ENCODE data around the gene PRAMEF12. TPM values are rescaled to one million over a fixed set of nuclear protein-coding genes. Genes with fewer than 3 reads are reported as not detected.
"Not testable (repeated sequence)": the region's sequence is repeated elsewhere in the genome, so short reads cannot be mapped to it uniquely, and the experiment has no call there.

PRAMEF12 gene
- total and polyA plus RNA-seq, 4 donors = not detected

DNA sequence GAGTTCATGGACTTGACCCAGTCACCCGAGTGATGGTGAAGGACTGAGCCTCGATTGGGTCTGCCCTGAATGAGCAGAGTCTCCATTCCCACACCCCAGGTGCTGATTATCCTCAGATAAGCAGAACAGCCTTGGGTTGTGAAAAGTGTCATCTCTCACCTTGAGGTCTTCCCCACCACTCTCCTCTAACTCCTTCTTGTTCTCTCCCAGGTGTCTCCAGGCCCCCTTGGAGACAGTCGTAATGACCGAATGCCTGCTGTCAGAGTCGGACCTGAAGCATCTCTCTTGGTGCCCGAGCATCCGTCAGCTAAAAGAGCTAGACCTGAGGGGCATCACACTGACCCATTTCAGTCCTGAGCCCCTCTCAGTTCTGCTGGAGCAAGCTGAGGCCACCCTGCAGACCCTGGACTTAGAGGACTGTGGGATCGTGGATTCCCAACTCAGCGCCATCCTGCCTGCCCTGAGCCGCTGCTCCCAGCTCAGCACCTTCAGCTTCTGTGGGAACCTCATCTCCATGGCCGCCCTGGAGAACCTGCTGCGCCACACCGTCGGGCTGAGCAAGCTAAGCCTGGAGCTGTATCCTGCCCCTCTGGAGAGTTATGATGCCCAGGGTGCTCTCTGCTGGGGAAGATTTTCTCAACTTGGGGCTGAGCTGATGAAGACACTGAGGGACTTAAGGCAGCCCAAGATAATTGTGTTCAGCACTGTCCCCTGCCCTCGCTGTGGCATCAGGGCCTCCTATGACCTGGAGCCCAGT lies 3.4 kb downstream of the PRAMEF12 start:
- Histone ChIP-seq H3K27ac (ENCODE audit: low read depth in 1 of 2, low read length in 1 of 2) (no peak overlapping the region), H3K27me3 (ENCODE audit: control insufficient read depth in 3 of 3, insufficient read depth in 3 of 3, low read length in 2 of 3) (no peaks in the 10 kb centered on the region), H3K4me3 (no peak overlapping the region), H3K4me1 (ENCODE audit: control insufficient read depth in 5 of 5, insufficient read depth in 5 of 5, low read length in 5 of 5) (no peaks in the 10 kb centered on the region), H3K9ac (ENCODE audit: insufficient read depth in 1 of 2, low read length in 2 of 2) (no peak overlapping the region), H3K36me3 (ENCODE audit: control insufficient read depth in 4 of 4, insufficient read depth in 4 of 4, low read length in 4 of 4) (no peaks in the 10 kb centered on the region), H3K9me3 (ENCODE audit: control insufficient read depth in 4 of 4, insufficient read depth in 3 of 4, low read length in 3 of 4) (peaks cover 0 to 2% (median 0%) of the 10 kb centered on the region in 4 donors)
- TF ChIP-seq, protein P1, sequence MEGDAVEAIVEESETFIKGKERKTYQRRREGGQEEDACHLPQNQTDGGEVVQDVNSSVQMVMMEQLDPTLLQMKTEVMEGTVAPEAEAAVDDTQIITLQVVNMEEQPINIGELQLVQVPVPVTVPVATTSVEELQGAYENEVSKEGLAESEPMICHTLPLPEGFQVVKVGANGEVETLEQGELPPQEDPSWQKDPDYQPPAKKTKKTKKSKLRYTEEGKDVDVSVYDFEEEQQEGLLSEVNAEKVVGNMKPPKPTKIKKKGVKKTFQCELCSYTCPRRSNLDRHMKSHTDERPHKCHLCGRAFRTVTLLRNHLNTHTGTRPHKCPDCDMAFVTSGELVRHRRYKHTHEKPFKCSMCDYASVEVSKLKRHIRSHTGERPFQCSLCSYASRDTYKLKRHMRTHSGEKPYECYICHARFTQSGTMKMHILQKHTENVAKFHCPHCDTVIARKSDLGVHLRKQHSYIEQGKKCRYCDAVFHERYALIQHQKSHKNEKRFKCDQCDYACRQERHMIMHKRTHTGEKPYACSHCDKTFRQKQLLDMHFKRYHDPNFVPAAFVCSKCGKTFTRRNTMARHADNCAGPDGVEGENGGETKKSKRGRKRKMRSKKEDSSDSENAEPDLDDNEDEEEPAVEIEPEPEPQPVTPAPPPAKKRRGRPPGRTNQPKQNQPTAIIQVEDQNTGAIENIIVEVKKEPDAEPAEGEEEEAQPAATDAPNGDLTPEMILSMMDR (IDR thresholded peaks at IDR 0.05; ENCODE audit: control extremely low read depth, extremely low read depth) = no peak
- 90 to 94% methylated on average over 15 of the region's 15 CpGs for whole genome bisulfite sequencing, 2 donors
- ATAC-seq (ENCODE audit: insufficient read depth, low FRiP score) (no peak), DNase-seq (no peak)

GRCh38 chr1:12778061-12778460 lies 4.5 kb downstream of the PRAMEF12 start:
- H3K4me1 ChIP-seq (ENCODE audit: control insufficient read depth in 5 of 5, insufficient read depth in 5 of 5, low read length in 5 of 5) = no peaks in the 10 kb centered on the region
- WGBS, 2 donors = 82 to 93% methylated on average over 4 of the region's 4 CpGs

GRCh38 chr1:12778907-12779306 lies 5.4 kb downstream of the PRAMEF12 start:
- H3K4me1 ChIP-seq (ENCODE audit: control insufficient read depth in 5 of 5, insufficient read depth in 5 of 5, low read length in 5 of 5) = no peaks in the 10 kb centered on the region
- no peak overlapping the region for H3K4me3 ChIP-seq
- 82 to 90% methylated on average over 6 of the region's 6 CpGs for WGBS, 2 donors
- no peak overlapping the region for H3K9ac ChIP-seq (ENCODE audit: insufficient read depth in 1 of 2, low read length in 2 of 2)
- peaks cover 0 to 2% (median 0%) of the 10 kb centered on the region in 4 donors for H3K9me3 ChIP-seq (ENCODE audit: control insufficient read depth in 4 of 4, insufficient read depth in 3 of 4, low read length in 3 of 4)
- no peaks in the 10 kb centered on the region for H3K36me3 ChIP-seq (ENCODE audit: control insufficient read depth in 4 of 4, insufficient read depth in 4 of 4, low read length in 4 of 4)
- H3K27ac ChIP-seq (ENCODE audit: low read depth in 1 of 2, low read length in 1 of 2) = no peak overlapping the region
- no peaks in the 10 kb centered on the region for H3K27me3 ChIP-seq (ENCODE audit: control insufficient read depth in 3 of 3, insufficient read depth in 3 of 3, low read length in 2 of 3)
- DNase-seq = no peak
- TF ChIP-seq, protein P1 (IDR thresholded peaks at IDR 0.05; ENCODE audit: control extremely low read depth, extremely low read depth) = no peak
- no peak for ATAC-seq (ENCODE audit: insufficient read depth, low FRiP score)

More at GRCh38 chr1:12778061-12778460, 4.5 kb downstream of the PRAMEF12 start:
- Histone ChIP-seq H3K36me3 (ENCODE audit: control insufficient read depth in 4 of 4, insufficient read depth in 4 of 4, low read length in 4 of 4) (no peaks in the 10 kb centered on the region), H3K9me3 (ENCODE audit: control insufficient read depth in 4 of 4, insufficient read depth in 3 of 4, low read length in 3 of 4) (peaks cover 0 to 2% (median 0%) of the 10 kb centered on the region in 4 donors), H3K27ac (ENCODE audit: low read depth in 1 of 2, low read length in 1 of 2) (no peak overlapping the region), H3K27me3 (ENCODE audit: control insufficient read depth in 3 of 3, insufficient read depth in 3 of 3, low read length in 2 of 3) (no peaks in the 10 kb centered on the region), H3K4me3 (no peak overlapping the region), H3K9ac (ENCODE audit: insufficient read depth in 1 of 2, low read length in 2 of 2) (no peak overlapping the region)
- DNase-seq (no peak), ATAC-seq (ENCODE audit: insufficient read depth, low FRiP score) (no peak)
- TF ChIP-seq, protein P1 (IDR thresholded peaks at IDR 0.05; ENCODE audit: control extremely low read depth, extremely low read depth) = no peak

- WGBS, 2 donors = 78 to 90% methylated on average over 4 to 5 of the region's 5 CpGs
- not testable (repeated sequence) for H3K27ac ChIP-seq (ENCODE audit: low read depth in 1 of 2, low read length in 1 of 2); ATAC-seq (ENCODE audit: insufficient read depth, low FRiP score)
These were observed 8.0 kb downstream of the PRAMEF12 start for GRCh38 chr1:12781488-12781887.

GRCh38 chr1:12783783-12784182 lies 10.2 kb downstream of the PRAMEF12 start:
- H3K27ac ChIP-seq (ENCODE audit: low read depth in 1 of 2, low read length in 1 of 2); H3K4me1 ChIP-seq (ENCODE audit: control insufficient read depth in 5 of 5, insufficient read depth in 5 of 5, low read length in 5 of 5); ATAC-seq (ENCODE audit: insufficient read depth, low FRiP score); H3K4me3 ChIP-seq; H3K36me3 ChIP-seq (ENCODE audit: control insufficient read depth in 4 of 4, insufficient read depth in 4 of 4, low read length in 4 of 4); H3K9ac ChIP-seq (ENCODE audit: insufficient read depth in 1 of 2, low read length in 2 of 2); DNase-seq; H3K27me3 ChIP-seq (ENCODE audit: control insufficient read depth in 3 of 3, insufficient read depth in 3 of 3, low read length in 2 of 3): not testable (repeated sequence)
- H3K9me3 ChIP-seq (ENCODE audit: control insufficient read depth in 4 of 4, insufficient read depth in 3 of 4, low read length in 3 of 4) = peaks cover 0 to 15% (median 2%) of the 10 kb centered on the region in 4 donors
- 33 to 45% methylated on average over 6 of the region's 7 CpGs for WGBS, 2 donors

More at GRCh38 chr1:12781488-12781887, 8.0 kb downstream of the PRAMEF12 start:
- DNase-seq; H3K36me3 ChIP-seq (ENCODE audit: control insufficient read depth in 4 of 4, insufficient read depth in 4 of 4, low read length in 4 of 4); H3K4me1 ChIP-seq (ENCODE audit: control insufficient read depth in 5 of 5, insufficient read depth in 5 of 5, low read length in 5 of 5); H3K9ac ChIP-seq (ENCODE audit: insufficient read depth in 1 of 2, low read length in 2 of 2); H3K27me3 ChIP-seq (ENCODE audit: control insufficient read depth in 3 of 3, insufficient read depth in 3 of 3, low read length in 2 of 3); H3K4me3 ChIP-seq: not testable (repeated sequence)
- peaks cover 0 to 11% (median 2%) of the 10 kb centered on the region in 4 donors for H3K9me3 ChIP-seq (ENCODE audit: control insufficient read depth in 4 of 4, insufficient read depth in 3 of 4, low read length in 3 of 4)

GRCh38 chr1:12784729-12785128 lies 11.2 kb downstream of the PRAMEF12 start:
- not testable (repeated sequence) for H3K4me3 ChIP-seq; H3K9ac ChIP-seq (ENCODE audit: insufficient read depth in 1 of 2, low read length in 2 of 2); ATAC-seq (ENCODE audit: insufficient read depth, low FRiP score); H3K4me1 ChIP-seq (ENCODE audit: control insufficient read depth in 5 of 5, insufficient read depth in 5 of 5, low read length in 5 of 5); H3K36me3 ChIP-seq (ENCODE audit: control insufficient read depth in 4 of 4, insufficient read depth in 4 of 4, low read length in 4 of 4); H3K27ac ChIP-seq (ENCODE audit: low read depth in 1 of 2, low read length in 1 of 2); DNase-seq; H3K27me3 ChIP-seq (ENCODE audit: control insufficient read depth in 3 of 3, insufficient read depth in 3 of 3, low read length in 2 of 3)
- WGBS, 2 donors = 81 to 92% methylated on average over 7 to 8 of the region's 8 CpGs
- peaks cover 0 to 15% (median 2%) of the 10 kb centered on the region in 4 donors for H3K9me3 ChIP-seq (ENCODE audit: control insufficient read depth in 4 of 4, insufficient read depth in 3 of 4, low read length in 3 of 4)

Measured in lung (tissue), 12 donors.